Ishikawa (cell line): ENCODE results near the gene MYO7B.

Experiments used
- CEBPB ChIP-seq: IDR thresholded peaks from 2 replicates; pipeline ENCODE4 v1.6.1; 2012
- CREB1 ChIP-seq: IDR thresholded peaks from 2 replicates; pipeline ENCODE4 v1.6.1; 2012; ENCODE audit warnings: low read depth
- EGR1 ChIP-seq: IDR thresholded peaks from 2 replicates; pipeline ENCODE4 v1.6.1; 2012
- EP300 ChIP-seq: IDR thresholded peaks from 2 replicates; pipeline ENCODE4 v1.6.1; 2012; ENCODE audit warnings: borderline replicate concordance
- FOXM1 ChIP-seq: IDR thresholded peaks from 2 replicates; pipeline ENCODE4 v1.6.1; 2012; ENCODE audit warnings: low read depth, borderline replicate concordance
- MAX ChIP-seq: IDR thresholded peaks from 2 replicates; pipeline ENCODE4 v1.6.1; 2012
- NFIC ChIP-seq: IDR thresholded peaks from 2 replicates; pipeline ENCODE4 v1.6.1; 2012
- RAD21 ChIP-seq: IDR thresholded peaks from 2 replicates; pipeline ENCODE4 v1.6.1; 2012; ENCODE audit warnings: low read depth
- REST ChIP-seq: IDR thresholded peaks from 2 replicates; pipeline ENCODE4 v1.6.1; 2012; ENCODE audit warnings: low read depth, mild to moderate bottlenecking
- TAF1 ChIP-seq: IDR thresholded peaks from 2 replicates; pipeline ENCODE4 v1.6.1; 2012; ENCODE audit warnings: low read depth, mild to moderate bottlenecking
- TCF12 ChIP-seq: IDR thresholded peaks from 2 replicates; pipeline ENCODE4 v1.6.1; 2012; ENCODE audit warnings: low read depth
- TEAD4 ChIP-seq: IDR thresholded peaks from 2 replicates; pipeline ENCODE4 v1.6.1; 2012
- USF1 ChIP-seq: IDR thresholded peaks from 2 replicates; pipeline ENCODE4 v1.6.1; 2012
- YY1 ChIP-seq: IDR thresholded peaks from 2 replicates; pipeline ENCODE4 v1.6.1; 2012; ENCODE audit warnings: low read depth
- ZBTB7A ChIP-seq: IDR thresholded peaks from 2 replicates; pipeline ENCODE4 v1.6.1; 2012; ENCODE audit warnings: low read depth

MYO7B gene

GRCh38 chr2:127635380-127636237, 100.1 kb downstream of the MYO7B start:
- TF ChIP-seq CREB1 (no peak), TAF1 (no peak), ZBTB7A (no peak), YY1 (no peak), TCF12 (no peak), FOXM1 (no peak), USF1 (no peak), MAX (no peak), RAD21 (no peak), NFIC (no peak), EP300 (no peak)

- TF ChIP-seq NFIC (no peak), RAD21 (no peak), MAX (no peak), TCF12 (no peak), CEBPB (no peak), EP300 (no peak), FOXM1 (no peak), USF1 (no peak), TAF1 (no peak), CREB1 (no peak), ZBTB7A (no peak), EGR1 (no peak), TEAD4 (no peak), YY1 (no peak), REST (no peak)
These were observed 101.1 kb downstream of the MYO7B start for GRCh38 chr2:127636248-127637235.

GRCh38 chr2:127637236-127637630, 101.8 kb downstream of the MYO7B start:
- TF ChIP-seq TEAD4 (no peak), EP300 (no peak), REST (no peak), MAX (no peak), TAF1 (no peak), RAD21 (no peak), ZBTB7A (no peak; the same call in 1 of the 2 replicates), CREB1 (no peak), USF1 (no peak), TCF12 (no peak), NFIC (no peak)

- no peak for TF ChIP-seq FOXM1
- no peak for TF ChIP-seq USF1
- TF ChIP-seq MAX: peak; percentile 58; the same call in 1 of the 2 replicates
- TF ChIP-seq NFIC: no peak
- no peak for TF ChIP-seq YY1
- peak; percentile 31; the same call in 1 of the 2 replicates for TF ChIP-seq ZBTB7A
- peak; percentile 83 for TF ChIP-seq TEAD4
- no peak for TF ChIP-seq CEBPB
- 0 out of 2 replicates have a peak, but pooled peaks have one; percentile 31 for TF ChIP-seq EP300
- TF ChIP-seq TCF12: 0 out of 2 replicates have a peak, but pooled peaks have one; percentile 26
- no peak for TF ChIP-seq CREB1
- TF ChIP-seq RAD21: no peak
These were observed 102.3 kb downstream of the MYO7B start for GRCh38 chr2:127637725-127638252.
